Cardiac muscle cell (in vitro differentiated cells and primary cell): ENCODE data around the gene LILRA1. TPM values are rescaled to one million over a fixed set of nuclear protein-coding genes. Genes with fewer than 3 reads are reported as not detected.
"Not testable (repeated sequence)": the region's sequence is repeated elsewhere in the genome, so short reads cannot be mapped to it uniquely, and the experiment has no call there.

Source experiments
- DNase-seq, 2 donors: peaks; one replicate each; pipeline versions ENCODE4 v3.0.0 to v3.0.0-alpha.2; 2010 to 2017; ENCODE audit warnings: low read depth in 1 of 2, low spot score in 1 of 2
- H3K27ac ChIP-seq: fragments of 200-600 bp; sonication (generic); 2 replicates; pipeline ENCODE4 v1.5.1; 2016
- H3K27me3 ChIP-seq: fragments of 200-600 bp; sonication (generic); 2 replicates; pipeline ENCODE4 v1.6.0; 2016; ENCODE audit warnings: control low read depth
- H3K36me3 ChIP-seq: fragments of 200-600 bp; sonication (generic); 2 replicates; pipeline ENCODE4 v1.5.1; 2016; ENCODE audit warnings: control low read depth
- H3K4me1 ChIP-seq: fragments of 200-600 bp; sonication (generic); 2 replicates; pipeline ENCODE4 v1.8.1; 2017; ENCODE audit warnings: low read depth, mild to moderate bottlenecking, mixed run types
- H3K4me3 ChIP-seq: fragments of 200-600 bp; sonication (generic); 2 replicates; pipeline ENCODE4 v1.5.1; 2016; ENCODE audit warnings: mild to moderate bottlenecking
- H3K9me3 ChIP-seq: fragments of 200-600 bp; sonication (generic); 2 replicates; pipeline ENCODE4 v1.5.1; 2017; ENCODE audit warnings: low read depth, mild to moderate bottlenecking, control low read depth
- polyA plus RNA-seq: library from polyadenylated mRNA; unstranded; fragments of >200 nt; fragmentation: Nextera tagmentation; extraction: Ambion mirVana; gene quantifications from 2 replicates; pipeline ENCODE4 v1.2.1, GENCODE V29; 2016
- total RNA-seq: library from RNA; depleted of rRNA; stranded (reverse); fragments of >200 nt; gene quantifications from 2 replicates; pipeline ENCODE4 v1.2.3, GENCODE V29; 2016
- TF ChIP-seq, protein P1 (sequence below): IDR thresholded peaks from 2 replicates; pipeline ENCODE4 v1.5.1; 2012; ENCODE audit warnings: low read depth, mild to moderate bottlenecking, low read length

Gene LILRA1
- total and polyA plus RNA-seq, 2 experiments from 2014 or later: not detected

DNA sequence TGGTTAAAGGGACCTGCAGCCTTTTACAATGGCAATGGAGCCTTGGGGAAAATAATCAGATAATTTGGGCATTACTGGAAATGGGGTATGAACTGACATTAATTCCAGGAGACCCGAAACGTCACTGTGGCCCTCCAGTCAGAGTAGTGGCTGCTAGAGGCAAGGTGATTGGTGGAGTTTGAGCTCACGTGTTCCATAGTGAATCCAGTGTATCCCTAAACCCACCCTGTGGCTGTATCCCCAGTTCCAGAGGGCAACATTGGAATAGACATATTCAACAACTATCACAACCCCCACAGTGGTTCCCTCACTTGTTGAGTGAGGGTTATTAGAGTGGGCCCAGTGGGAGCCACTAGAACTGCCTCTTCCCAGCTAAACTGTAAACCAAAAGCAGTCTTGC, 23.1 kb upstream of the LILRA1 start:
- Histone ChIP-seq H3K27me3 (no peaks in the 10 kb centered on the region), H3K36me3 (no peaks in the 10 kb centered on the region), H3K4me1 (no peaks in the 10 kb centered on the region), H3K9me3 (no peaks in the 10 kb centered on the region), H3K27ac (no peak overlapping the region), H3K4me3 (no peak overlapping the region)
- no peak for DNase-seq
- TF ChIP-seq, protein P1, sequence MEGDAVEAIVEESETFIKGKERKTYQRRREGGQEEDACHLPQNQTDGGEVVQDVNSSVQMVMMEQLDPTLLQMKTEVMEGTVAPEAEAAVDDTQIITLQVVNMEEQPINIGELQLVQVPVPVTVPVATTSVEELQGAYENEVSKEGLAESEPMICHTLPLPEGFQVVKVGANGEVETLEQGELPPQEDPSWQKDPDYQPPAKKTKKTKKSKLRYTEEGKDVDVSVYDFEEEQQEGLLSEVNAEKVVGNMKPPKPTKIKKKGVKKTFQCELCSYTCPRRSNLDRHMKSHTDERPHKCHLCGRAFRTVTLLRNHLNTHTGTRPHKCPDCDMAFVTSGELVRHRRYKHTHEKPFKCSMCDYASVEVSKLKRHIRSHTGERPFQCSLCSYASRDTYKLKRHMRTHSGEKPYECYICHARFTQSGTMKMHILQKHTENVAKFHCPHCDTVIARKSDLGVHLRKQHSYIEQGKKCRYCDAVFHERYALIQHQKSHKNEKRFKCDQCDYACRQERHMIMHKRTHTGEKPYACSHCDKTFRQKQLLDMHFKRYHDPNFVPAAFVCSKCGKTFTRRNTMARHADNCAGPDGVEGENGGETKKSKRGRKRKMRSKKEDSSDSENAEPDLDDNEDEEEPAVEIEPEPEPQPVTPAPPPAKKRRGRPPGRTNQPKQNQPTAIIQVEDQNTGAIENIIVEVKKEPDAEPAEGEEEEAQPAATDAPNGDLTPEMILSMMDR: no peak

DNA sequence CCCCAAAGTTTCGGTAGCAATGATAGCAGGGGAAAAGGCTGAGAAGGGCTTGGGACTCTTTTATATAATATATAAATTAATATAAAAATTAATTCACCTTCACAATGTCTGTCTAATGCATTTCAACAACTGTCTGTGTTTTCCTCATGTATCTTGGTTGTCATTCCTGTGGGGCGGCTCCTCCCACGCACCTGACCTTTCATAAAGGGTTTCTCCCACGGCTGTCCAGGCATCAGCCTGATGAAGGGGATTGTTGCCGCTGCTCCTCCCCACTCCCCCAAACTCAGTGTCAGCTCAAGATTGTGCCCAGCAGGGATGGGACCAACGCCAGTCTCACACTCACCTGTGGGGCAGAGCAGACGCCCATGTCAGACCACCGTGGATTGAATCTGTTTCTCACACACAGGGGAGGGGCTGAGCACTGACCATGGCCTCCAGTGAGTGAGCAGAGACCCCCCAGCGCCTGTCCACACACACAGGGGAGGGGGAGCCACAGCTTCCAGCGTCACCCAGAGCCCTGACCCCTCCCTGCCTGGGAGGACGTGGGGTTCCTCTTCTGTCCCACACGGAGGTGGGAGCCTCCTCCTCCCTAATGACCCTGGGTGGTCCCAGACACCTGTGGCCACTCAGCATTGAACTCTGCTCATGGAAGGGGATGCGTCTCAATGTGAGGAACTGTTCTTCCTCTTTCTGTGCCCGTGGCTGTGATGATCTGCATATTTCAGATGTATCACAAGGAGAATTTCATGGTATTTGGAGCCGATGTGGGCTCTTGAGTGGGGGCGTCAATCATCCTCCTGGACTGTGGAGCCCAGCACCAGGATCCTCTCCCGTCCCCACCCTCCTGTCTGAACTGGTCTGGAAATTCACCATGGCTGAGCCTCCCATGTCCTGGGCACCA, 21.5 kb upstream of the LILRA1 start:
- H3K4me1 ChIP-seq, H3K4me3 ChIP-seq, H3K9me3 ChIP-seq, H3K36me3 ChIP-seq, H3K27ac ChIP-seq, H3K27me3 ChIP-seq, DNase-seq: not testable (repeated sequence)

DNA sequence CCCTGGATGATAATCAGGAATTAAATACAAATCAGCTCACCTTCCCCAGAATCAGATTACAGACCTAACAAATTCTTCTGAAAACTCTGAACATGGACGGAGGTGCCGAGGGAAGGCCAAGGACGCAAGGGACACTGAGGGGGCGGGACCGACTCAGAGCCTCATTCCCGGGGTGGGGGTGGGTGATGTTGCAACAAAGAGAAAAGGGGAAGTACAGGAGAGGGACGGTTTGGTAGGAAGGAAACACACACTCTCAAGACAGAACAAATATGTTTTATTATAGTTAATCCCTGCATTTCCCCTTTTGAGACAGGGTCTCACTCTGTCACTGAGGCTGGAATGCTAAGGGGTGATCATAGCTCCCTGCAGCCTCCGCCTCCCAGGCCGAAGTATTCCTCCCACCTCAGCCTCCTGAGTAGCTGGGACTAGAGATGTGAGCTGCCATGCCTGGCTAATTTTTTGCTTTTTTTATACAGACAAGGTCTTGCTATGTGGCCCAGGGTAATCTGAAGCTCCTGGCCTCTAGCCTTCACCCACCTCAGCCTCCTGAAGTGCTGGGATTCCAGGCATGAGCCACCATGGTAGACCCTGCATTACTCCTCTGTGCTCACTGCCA, 20.6 kb upstream of the LILRA1 start:
- TF ChIP-seq, protein P1: no peak

DNA sequence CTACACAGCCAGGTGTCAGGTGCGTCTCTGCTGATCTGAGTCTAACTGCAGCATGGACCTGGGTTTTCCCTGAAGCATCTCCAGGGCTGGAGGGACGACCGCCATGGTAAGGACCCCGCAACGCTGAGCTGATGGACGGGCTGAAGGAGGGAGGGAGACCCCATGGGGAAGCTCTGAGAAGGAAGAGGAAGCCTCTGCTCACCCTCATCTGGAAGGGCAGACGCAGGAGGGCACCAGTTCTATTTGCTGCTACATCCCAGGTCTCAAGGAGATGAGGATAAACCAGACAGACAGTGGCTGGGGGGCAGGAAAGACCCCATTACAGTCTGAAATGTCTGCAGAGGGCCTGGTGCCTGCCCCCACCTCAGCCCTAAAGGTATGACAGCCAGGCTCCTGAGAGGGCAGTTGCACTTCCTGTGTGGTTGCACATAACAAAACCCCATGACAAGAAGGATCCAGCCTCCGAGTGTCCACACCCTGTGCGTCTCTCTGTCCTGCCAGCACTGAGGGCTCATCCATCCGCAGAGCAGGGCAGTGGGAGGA, 20.0 kb upstream of the LILRA1 start, which contains the start of gene LILRA2:
Gene LILRA2 (plus strand): TSS at position 461 of the 543 bp plus-strand sequence. CDS start 89 bp downstream, outside the sequence.
- no peaks in the 10 kb centered on the region for H3K36me3 ChIP-seq
- no peaks in the 10 kb centered on the region for H3K27me3 ChIP-seq
- no peaks in the 10 kb centered on the region for H3K9me3 ChIP-seq
- H3K27ac ChIP-seq: no peak within 1 kb of the TSS
- H3K4me3 ChIP-seq: no peak within 1 kb of the TSS
- DNase-seq: no peak
- TF ChIP-seq, protein P1: no peak
- no peaks in the 10 kb centered on the region for H3K4me1 ChIP-seq

More for the DNA sequence above, 20.6 kb upstream of the LILRA1 start:
- Histone ChIP-seq H3K27ac (no peak overlapping the region), H3K4me1 (no peaks in the 10 kb centered on the region), H3K27me3 (no peaks in the 10 kb centered on the region), H3K4me3 (no peak overlapping the region), H3K9me3 (no peaks in the 10 kb centered on the region), H3K36me3 (no peaks in the 10 kb centered on the region)
- no peak for DNase-seq

DNA sequence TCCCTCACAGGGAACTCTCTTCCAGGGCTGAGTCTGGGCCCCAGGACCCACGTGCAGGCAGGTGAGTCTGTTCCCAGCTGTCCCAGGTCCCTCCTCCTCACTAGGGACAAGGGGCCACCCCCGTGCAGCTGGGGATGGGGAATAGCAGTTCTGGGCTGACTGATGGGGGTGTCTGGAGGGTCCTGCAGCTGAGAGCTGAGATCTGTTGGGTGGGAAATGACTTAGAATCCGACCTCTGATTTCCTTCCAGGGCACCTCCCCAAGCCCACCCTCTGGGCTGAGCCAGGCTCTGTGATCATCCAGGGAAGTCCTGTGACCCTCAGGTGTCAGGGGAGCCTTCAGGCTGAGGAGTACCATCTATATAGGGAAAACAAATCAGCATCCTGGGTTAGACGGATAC, 19.4 kb upstream of the LILRA1 start:
- no peaks in the 10 kb centered on the region for H3K4me1 ChIP-seq
- no peak for DNase-seq
- H3K9me3 ChIP-seq: no peaks in the 10 kb centered on the region
- H3K27ac ChIP-seq: no peak overlapping the region
- H3K36me3 ChIP-seq: no peaks in the 10 kb centered on the region
- no peak overlapping the region for H3K4me3 ChIP-seq
- H3K27me3 ChIP-seq: no peaks in the 10 kb centered on the region
- TF ChIP-seq, protein P1: no peak
